HG02973 (cell line): Measurements from ENCODE around the gene CCDC137.

ENCODE experiments used
- ATAC-seq: cut with Tn5 transposase; IDR thresholded peaks from one replicate; pipeline ENCODE4 v1.9.1; 2021; ENCODE audit warnings: moderate library complexity; ENCODE audit not compliant: unreplicated experiment

The CCDC137 gene

DNA sequence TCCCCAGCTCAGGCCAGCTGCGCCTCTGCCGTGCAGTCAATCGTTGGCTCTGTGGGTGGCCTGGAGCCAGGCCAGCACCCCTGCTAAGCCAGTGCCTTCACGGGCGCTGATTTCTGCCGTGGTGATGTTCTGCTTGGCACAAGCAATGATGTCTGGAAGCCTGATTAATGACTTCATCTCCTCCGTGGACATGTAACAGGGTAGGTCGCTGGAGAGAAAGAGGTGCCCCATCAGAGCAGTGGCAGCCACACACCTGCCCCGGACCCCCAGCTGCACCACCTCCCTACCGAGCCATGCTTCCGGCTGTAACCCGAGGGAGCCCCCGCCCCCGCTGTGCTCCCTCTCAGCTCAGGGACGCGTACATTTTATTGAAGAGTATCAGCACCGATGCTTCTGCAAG is 15.1 kb downstream of the CCDC137 start:
- ATAC-seq: no peak

GRCh38 chr17:81682565-81683207 is 16.1 kb downstream of the CCDC137 start:
- ATAC-seq: no peak

DNA sequence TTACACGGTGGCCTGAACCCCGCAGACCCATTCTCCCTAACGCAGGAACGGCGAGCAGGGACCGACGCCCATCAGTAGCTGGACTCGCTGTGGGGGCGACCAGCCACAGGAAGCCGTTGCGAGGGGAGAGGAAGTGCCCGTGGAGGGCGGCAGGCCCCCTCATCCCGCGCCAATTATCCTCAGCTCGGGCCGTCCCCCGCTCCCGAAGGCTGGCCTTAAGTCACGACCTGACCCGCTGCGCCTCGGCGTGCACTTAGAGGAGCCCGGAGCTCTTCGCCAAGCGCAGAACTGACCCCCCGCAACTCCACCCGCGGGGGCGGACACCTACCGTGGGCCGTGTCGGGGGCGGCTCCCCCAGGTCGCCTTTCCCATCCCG is 16.7 kb downstream of the CCDC137 start:
- peak; percentile 7 for ATAC-seq

GRCh38 chr17:81683584-81684441 is 17.3 kb downstream of the CCDC137 start, which contains the start of the genes ARL16 and HGS:
Gene ARL16, minus strand, starts transcription at chr17:81683797. Its CDS starts 44 bp downstream, at chr17:81683753.
Gene HGS, plus strand, starts transcription at chr17:81684011. Its CDS starts 56 bp downstream, at chr17:81684067.
- peak; percentile 79 for ATAC-seq

- peak; percentile 1 for ATAC-seq
These were observed 17.9 kb downstream of the CCDC137 start for GRCh38 chr17:81684442-81684911.

DNA sequence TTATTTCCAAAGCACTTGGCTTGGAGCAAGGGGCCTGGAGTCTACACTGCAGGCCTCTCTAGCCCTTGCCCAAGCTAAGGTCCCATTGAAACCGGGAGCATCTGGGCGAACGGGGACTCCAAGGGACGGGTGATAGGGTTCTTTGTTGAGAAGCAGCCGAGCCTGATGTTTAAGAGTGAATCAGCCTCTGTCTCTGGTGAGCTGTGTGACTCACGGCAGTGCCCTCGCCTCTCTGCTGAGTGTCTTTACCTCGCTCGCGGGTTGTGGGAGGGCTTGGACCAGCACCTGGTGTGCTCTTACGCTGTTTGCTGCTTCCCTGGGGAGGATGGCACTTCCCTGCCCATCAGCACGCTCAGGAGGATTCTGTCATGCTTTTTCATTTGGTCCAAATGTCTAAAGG is 18.6 kb downstream of the CCDC137 start:
- no peak for ATAC-seq

GRCh38 chr17:81686614-81687013 is 20.1 kb downstream of the CCDC137 start:
- ATAC-seq: no peak

DNA sequence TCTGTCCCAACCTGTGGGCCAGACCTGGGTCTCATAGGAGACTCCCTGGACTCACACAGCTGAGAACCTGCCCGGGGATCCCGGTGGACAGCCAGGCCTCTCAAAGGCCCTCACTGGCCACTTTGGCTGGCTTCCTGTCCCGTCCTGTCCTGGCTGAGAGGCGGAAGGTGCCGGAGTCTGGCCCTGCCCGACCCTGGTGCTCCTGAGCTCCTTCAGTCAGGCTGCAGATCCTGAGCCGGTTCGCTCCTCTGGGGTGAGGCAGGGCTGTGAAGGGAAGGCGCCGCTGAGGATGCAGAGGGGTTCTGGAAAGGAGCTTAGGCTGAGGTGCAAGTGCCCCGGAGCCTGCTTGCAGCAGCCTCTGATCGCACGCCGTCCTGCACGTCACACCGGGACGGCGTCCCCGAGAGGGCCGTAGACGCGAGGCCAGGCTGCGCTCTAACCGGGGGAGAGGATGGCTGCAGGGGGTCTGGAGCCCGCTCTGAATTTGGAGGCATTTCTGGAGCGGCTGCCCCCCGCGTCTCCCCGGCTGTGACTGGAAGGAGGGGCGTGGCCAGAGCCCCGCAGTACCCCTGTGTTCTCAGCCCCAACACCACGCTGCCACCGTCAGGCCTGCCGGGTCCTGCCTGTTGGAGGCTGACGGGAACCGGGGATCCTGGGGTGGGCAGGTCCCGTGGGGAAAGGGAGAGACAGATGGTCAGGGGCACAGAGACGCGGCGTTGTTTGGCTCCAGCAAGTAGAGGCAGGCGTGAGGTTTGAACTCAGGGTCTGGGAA is 21.4 kb downstream of the CCDC137 start:
- no peak for ATAC-seq

DNA sequence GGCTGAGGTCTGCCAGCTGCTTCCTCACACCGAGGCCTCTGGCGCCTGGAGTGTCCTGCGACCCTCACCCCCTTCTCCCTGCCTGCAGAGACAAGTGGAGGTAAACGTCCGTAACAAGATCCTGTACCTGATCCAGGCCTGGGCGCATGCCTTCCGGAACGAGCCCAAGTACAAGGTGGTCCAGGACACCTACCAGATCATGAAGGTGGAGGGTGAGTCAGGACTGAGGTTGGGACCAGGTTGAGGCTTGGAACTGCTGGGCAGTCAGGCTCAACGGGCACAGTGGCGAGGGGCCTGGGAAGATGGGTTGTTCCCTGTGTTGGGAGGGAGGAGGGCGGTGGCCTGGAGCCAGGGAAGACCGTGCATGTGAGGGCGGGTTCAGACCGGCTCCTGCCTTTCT is 22.1 kb downstream of the CCDC137 start:
- ATAC-seq: no peak

GRCh38 chr17:81690066-81690465 is 23.5 kb downstream of the CCDC137 start:
- no peak for ATAC-seq

GRCh38 chr17:81690549-81690948 is 24.0 kb downstream of the CCDC137 start:
- no peak for ATAC-seq

DNA sequence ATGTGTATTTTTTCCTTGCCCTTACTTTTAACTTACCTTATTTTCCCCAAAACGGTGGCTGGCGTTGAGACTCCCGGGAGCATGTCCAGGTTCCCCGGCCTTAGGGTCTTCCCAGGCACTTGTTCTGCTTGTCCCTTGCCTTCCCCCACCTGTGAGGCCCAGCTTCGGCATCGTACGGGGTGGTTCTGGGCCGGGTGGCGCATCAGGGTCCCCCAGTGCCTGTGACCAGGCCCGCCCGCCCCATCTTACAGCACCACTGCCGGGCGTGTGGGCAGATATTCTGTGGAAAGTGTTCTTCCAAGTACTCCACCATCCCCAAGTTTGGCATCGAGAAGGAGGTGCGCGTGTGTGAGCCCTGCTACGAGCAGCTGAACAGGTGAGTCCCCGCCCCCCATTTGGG is 24.7 kb downstream of the CCDC137 start:
- ATAC-seq: no peak

DNA sequence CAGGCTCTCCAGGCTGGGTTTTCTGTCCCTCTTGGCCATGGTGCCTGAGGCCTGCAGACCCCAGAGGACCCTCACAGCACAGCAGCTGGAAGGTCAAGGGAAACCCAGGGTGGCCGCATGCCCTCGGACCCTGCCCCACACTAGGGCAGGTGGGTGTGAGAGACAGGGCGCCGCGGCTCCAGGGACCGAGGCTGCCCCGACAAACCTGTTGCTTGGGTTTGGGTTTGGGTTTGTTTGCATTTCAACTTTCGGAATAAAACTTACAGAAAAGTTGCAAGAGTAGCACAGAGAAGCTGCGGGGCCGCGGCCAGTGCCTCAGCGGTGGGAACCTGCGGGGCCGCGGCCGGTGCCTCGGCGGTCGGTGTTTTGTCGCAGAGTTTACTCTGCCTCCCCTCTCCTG is 25.1 kb downstream of the CCDC137 start:
- no peak for ATAC-seq

DNA sequence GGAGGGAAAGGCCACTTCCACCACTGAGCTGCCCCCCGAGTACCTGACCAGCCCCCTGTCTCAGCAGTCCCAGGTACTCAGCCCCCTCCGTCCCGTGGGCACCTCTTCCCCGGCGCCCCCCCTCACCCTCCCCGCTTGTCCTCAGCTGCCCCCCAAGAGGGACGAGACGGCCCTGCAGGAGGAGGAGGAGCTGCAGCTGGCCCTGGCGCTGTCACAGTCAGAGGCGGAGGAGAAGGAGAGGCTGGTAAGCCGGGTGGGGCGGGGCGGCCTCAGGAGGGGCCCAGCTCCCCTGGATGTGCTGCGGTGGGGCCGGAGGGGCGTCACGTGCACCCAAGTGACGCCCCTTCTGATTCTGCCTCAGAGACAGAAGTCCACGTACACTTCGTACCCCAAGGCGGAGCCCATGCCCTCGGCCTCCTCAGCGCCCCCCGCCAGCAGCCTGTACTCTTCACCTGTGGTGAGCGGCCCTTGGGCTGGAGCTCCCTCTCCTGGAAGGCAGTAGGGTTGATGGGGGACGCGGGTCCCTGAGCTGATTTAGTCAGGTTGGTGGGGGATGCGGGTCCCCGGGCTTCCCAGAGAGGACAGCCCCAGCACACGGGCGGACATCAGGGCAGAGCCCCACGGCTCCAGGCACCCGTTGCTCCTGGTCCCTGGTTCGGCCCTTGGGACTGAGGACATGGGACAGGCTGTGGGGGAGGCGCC is 27.1 kb downstream of the CCDC137 start:
- no peak for ATAC-seq

DNA sequence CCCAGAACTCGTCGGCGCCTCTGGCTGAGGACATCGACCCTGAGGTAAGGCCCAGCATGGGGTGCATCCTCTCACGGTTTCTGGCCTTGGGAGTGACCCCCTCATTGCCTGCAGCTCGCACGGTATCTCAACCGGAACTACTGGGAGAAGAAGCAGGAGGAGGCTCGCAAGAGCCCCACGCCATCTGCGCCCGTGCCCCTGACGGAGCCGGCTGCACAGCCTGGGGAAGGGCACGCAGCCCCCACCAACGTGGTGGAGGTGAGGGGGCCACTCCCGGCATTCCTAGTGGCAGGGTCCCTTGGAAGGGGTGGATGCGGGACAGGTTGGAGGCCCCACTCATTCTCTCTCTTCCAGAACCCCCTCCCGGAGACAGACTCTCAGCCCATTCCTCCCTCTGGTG is 28.3 kb downstream of the CCDC137 start:
- ATAC-seq: no peak

- ATAC-seq: no peak
These were observed 28.7 kb downstream of the CCDC137 start for GRCh38 chr17:81695211-81695610.

GRCh38 chr17:81695801-81696200 is 29.3 kb downstream of the CCDC137 start:
- ATAC-seq: no peak

DNA sequence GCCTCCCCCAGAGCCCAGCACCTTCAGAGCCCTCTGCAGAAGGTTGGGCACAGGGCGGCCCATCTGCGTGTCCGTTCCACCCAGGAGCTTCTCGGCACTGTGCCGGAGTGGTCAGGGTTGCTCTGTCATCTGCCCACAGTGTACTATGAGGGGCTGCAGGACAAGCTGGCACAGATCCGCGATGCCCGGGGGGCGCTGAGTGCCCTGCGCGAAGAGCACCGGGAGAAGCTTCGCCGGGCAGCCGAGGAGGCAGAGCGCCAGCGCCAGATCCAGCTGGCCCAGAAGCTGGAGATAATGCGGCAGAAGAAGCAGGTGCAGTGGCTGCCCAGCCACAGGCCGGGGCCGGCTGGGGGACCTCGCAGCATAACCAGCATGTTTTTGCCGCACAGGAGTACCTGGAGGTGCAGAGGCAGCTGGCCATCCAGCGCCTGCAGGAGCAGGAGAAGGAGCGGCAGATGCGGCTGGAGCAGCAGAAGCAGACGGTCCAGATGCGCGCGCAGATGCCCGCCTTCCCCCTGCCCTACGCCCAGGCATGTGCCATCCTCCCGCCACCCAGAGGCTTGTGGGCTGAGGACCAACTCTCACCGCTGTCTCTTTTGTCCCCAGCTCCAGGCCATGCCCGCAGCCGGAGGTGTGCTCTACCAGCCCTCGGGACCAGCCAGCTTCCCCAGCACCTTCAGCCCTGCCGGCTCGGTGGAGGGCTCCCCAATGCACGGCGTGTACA is 29.8 kb downstream of the CCDC137 start:
- no peak for ATAC-seq

GRCh38 chr17:81697261-81698044 is 30.9 kb downstream of the CCDC137 start:
- no peak for ATAC-seq
